ENCODE results near the gene PPFIA3.

- TF ChIP-seq CTCF (IDR thresholded peaks at IDR 0.05 in 4 of 5, conservative IDR thresholded peaks at IDR 0.05 in 1 of 5) (no peak), POLR2A (IDR thresholded peaks at IDR 0.05) (peak; percentile 18 to 29)
Measured at GRCh38 chr19:49114630-49115363, 4.5 kb upstream of the PPFIA3 start.

Measured in gastrocnemius medialis (tissue), 4 donors.